HuH-7 (cell line): ENCODE results near the gene FEV.

Experiments used
- DNase-seq: peaks from one replicate; pipeline ENCODE4 v3.0.0; 2011; ENCODE audit warnings: low spot score

FEV gene

DNA sequence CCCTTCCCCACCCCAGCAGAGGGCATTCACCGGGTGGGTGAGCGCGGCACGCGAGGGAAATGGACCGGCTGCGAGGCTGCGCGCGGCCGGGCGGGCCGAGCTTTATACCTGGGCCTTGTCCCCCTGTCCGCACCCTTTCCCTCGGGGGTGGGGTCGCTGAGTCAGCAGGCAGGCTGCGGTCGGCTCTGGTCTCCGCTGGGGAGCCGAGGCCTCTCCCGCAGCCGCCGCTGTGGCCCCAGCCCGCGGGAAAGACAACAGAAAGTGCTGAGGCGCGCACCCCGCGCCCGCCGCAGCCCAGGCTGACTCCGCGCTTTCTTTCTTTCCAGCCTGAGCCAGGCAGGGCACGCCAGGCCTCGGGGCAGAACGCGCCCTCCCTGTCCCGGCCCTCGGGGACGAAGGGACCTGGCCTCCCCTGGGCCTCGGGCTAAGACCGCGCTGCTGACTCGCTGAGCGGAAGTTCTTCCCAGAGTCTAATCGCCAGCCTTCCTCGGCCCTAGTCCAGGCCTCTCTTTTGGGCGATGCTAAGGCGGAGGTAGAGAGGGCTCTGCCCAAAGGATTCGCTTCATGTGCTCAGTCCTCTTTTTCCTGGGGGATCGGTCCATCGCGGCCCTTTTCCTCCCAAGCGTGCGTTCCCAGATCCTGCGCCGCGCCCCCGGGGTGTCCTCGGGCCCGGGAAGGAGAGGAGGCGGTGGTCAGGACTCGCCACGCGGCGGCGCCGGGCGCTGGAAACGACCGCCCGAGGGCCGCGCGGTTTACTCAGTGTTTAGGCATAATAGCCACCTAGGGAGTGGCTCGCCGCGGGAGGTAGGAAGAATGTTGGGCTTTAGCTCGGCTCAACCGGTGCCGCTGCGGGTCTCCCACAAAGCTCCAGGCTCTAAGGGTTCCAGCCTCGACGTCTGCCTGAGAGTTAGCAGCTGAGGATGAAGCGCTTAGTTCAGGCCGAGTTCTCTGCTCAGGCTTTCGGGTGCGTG, 8.6 kb upstream of the FEV start, which contains the start of gene CRYBA2:
Gene CRYBA2, minus strand, starts transcription at position 78 of the 971 bp plus-strand sequence. CDS start 246 bp downstream, outside the sequence.
- no peak for DNase-seq

DNA sequence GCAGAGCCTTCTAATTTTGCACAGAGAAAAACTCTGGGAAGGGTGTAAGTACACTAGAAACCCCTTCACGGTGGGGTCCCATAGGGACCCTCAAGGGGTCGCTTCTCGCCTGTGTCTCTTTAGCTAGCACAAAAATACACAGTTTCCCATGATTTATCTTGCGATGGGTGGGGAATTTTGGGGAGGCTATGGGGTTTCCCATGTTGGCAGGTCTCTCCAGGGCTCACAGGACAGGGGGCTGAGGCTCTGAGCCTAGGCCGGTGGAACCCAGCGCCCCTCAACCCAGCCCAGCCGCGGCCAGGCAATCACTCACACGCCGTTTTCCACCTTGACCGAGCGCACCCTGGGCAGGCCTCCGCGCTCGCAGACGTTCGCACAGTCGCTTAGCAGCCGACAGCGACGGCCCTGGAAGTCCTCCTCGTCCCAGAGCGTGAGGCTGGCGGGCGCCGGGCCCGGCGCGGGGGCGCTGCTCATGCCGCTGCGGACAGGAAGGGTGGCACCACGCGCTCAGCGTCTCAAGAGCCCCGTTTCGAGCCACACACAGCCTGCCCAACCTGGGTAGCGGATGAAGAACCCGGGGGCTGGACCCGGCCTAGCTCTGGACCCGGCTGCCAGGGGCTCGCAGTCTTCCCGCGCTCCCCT, 7.8 kb upstream of the FEV start:
- DNase-seq, result no peak

DNA sequence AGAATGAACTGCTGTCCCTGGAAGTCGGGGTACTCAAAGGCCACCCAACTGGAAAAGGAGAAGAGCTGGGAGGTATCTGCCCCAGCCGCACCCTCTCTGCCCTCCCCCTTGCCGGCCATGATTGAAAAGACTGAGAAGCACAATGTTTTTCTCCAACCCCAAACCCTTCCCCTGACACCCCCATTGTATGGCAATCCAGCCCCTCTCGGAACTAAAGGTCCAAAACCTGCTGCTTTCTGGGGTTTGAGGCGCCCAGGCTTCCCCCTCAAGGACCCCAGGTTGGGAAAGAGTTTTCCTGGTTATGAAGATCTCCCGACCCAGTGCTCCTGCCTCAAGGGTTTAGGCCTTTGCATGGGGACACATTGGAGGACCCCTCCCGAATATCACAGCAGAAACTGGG, 7.2 kb upstream of the FEV start:
- no peak for DNase-seq

DNA sequence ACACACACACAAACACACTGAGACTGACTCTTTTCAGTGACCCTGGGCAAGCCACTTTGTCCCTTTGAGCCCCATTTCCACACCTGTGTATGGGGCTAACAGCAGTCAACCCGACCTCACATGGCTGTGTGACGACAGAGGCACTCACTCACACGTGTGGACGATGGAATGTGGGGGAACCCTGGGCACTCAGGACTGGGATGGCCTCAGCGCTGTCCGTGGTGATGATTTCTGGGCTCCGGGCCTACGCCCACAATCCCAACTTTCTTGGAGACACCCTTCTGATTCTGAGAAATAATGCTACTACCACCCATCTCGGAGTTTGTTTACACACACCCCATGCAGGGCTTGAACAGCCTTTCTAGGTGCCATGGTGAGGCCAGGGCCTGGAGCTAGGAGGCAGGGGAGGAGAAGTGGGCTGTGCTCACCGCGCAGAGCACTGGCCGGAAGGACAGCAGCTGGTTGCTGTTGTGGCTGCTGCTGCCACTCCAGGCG, 6.7 kb upstream of the FEV start:
- DNase-seq, result no peak

DNA sequence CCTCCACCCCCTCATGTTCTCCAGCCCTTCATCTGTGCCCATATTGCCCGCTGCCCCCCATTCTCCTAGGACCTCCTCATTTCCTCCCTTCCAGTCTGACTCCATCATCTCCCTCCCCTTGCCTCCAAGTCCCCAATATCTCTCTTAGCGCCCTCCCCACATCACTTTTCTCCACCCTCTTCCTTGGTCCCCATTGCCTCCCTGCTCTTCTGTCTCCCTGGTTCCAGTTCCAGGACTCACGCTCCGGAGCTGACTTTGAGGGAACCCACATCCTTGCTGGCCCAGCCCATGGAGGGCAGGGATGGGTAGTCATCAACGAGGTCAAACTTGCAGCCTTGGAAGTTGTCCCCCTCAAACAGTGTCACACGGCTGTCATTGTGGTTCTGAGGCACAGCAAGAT, 5.6 kb upstream of the FEV start:
- no peak for DNase-seq

DNA sequence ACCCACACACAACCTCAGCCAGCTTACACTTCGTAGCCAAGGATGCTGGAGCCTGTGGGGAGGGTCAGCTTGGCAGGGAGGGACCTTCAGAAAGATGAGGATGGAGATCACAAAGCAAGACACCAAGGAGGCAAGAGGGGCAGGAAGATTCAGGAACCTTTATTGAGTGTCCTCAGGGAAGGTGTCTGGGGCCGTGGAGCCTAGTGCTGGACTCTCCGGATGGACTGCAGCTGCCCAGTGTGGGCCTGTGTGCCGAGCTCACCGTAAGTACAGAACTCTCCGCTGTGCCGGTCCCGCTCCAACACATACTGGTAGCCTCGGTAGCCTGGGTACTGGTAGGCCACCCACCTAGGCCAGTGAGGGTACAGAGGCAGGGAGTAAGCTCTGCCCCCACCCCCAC, 5.1 kb upstream of the FEV start:
- DNase-seq, result no peak

DNA sequence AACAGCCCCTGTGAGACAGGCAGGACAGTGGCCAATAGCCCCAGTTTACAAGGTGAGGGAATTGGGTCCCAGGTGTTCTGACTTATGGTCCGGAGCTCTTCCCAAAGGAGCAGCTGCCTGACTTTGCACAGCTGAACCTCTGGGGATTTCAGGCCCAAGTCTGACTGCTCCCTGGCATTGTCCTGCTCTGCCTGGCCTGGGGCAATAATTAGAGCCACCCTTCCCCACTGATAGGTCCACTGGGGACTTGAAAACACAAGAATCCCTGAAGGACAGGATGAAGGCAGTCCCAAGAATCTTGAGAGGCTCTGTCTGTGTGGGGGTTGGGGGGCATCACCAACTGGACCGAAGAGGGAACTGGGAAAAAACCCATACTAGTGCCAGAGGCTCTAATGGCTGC, 3.7 kb upstream of the FEV start:
- no peak for DNase-seq

DNA sequence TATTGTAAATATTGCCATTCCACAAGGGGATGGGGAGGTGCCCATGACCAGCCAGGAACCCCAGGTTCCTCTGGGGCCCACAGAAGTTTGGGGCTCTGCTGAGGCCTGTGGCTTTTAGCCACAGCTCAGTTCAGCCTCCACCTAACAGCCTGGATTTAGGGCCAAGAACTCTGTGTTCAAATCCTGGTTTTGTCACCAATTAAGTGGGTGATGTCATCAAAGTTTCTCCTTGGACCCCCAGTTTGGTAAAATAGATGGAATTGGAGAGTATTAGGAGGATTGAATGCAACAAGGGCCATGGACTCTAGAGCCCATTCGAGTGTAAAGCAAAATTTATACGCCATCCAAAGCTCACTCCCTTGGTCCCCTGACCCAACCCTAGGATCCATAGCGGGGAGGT, 3.2 kb upstream of the FEV start:
- no peak for DNase-seq

DNA sequence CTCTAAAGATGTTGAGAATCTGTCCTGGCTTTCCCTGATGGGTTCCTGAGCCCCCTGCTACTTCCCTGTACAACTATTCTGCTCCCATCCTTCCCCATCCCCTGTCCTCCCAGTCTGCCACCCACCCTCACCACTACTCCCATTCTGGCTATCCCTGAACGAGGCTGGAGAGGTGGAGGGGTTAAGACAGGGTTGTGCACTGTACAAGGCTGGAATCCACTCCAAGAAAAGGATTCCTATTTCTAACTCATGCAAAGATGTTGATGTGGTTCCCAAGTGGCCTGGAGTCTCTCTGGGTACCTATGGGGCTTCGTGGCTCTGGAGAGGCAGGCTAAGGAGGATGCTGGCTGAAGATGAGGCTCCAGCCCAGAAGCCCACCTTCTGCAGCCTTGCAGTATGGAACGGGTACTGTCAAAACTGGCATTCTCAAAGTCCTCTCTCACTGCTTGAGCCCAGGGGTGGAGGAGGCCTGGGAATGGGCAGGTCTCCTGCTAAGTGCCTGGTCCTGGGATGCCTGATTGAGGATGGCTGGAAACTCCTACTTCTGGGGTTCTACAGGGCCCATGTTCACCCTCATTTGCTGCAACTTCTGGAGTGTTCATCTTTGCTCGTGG, 1.3 kb upstream of the FEV start:
- no peak for DNase-seq

DNA sequence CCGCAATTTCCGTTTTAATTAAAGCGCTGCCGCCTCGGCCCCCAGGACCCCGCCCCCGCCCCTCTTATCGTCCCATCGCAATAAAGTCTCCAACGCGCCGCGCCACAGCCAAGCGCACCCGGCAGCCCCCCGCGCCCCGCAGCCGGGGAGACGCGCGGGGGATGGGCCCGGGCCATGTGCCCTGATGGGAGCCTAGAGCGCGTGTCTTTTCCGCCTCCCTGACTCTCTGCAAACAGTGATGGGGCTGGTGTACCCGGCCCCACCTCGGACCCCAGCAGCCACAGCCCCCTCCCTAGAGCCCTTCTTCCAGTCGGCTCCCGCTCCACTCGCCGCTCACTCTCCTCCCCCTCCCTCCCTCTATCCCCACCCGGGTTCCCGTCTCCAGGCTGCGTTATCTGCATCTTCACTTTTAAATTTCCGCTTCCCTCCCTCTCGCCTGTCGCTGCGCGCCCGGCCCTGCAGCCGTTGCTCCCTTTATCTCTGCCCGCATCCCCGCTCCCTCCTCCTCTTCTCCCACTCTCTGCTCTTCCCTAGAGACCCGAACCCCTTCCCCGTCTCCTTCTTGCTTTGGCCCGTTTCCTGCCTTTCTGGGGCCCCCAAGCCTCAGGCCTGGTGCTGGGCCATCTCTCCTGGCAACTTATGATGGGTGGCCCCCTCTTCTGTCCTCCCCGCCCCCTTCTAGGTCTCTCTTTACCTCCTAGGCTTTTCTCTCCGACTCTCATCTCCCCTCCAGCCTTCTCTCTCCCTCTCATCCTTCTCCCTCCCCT, 524 bp upstream of the FEV start:
- no peak for DNase-seq

DNA sequence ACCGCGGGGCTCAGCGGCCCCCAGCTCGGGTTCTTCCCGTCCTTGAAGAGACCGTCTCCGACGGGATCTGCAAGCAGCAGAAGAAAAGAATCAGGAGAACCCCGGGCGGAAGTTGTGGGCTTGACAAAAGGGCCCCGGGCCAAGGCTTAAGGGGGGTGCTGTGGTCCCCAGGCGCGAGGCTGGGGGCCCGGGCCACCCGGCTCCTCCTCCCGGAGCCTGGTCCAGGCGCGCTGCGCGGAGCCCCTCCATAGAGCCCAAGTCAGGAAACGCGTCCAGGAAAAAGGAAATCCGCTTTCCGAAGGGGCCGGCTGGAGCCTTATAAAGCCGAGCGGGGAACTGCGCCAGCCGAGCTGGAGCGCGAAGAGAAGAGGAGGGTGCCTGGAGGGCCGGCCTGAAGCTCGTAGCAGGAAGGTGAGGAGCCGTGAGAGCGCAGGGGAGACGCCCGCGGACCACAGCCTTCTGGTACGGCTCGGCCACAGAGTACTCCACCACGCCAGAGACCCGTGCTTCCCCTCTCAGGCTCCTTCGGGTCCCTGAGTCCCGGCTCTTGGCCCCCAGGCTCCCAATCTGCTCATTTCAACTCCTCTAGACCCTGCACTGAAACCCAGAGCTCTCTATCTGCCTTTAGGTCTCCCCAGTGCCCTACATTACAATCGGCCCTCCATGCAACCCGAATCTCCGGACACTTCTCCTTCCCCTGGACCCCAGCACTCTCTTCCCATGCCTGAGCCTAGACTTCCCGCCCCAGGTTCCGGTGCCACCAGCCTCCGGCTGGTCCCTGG, 554 bp downstream of the FEV start:
- DNase-seq, result no peak

DNA sequence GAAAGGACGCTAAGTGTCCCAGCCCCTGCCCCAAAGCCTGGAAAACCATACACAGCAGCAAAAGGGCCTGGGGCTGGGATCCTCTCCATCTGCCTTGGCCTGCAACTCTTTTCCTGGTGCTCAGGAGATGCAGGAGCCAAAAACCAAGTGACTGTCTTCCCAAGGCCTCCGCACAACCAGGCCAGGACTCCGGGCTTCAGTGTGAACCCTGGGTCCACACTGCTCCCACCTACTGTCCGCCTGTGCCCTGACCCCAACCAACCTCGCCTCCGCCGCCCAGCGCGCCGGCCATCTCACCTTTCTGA, 1.1 kb downstream of the FEV start:
- DNase-seq, result no peak

DNA sequence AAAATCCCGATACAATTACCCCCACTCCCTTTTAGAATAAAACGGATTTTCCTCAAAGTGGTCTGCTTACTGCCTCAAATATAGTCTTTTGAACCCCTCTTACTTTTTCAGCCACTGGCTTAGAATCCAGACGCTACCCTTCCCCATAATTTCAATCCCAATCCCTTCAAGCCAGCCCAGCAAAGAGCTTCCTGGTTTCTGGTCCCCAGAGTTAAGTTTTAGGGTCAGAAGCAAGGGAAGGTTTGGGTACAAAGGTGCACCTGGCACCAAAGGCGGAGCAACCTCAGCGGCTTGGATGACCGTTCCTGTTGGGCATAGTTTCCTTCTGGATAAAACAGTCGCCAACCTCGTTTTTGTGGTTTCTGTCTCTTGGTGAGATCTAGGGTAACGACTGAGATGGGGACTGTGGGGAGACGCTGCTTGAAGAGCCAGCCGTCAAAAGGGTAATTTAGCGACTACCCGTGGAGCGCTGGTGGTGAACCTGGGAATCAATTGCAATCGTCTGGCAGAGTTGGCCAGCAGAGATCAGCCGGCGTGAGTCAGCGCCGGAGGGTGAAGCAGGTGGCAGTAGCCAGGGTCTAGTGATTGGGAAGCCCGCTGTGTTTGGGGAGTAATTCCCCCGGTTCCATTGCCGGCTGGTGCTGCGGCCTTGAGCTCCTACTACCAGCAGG, 1.6 kb downstream of the FEV start:
- DNase-seq, result no peak

DNA sequence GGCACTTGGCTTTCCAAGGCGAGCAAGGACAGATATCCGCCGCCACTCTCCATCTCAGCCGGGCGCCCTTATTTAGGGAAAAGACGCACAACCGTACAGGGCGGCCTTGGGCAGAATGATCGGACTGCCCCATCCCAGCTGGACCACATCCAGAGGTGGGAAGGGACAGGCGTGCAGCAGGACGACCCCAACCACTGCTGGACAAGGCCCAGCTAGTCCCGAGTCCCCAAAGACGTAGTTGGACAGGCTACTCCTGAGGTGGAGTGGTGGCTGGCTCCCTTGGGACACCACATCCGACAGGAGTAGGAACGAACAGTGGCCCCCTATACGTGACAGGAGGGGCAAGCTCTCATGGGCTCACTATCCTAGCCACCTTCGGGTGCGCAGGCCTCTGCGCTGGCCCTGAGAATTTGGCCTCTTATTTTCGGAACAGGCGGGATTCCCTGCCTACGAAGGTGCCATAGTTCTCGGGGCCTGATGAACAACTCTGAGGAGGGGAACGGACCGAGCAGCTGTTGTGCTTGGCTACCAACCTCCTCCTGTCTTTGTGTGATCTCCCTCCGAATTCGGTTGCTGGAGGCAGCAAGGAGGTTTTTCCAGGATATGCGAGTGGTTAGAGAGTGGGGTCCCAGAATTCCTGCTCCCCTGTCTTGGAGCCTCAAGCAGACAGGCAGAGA, 2.3 kb downstream of the FEV start:
- DNase-seq, result no peak

DNA sequence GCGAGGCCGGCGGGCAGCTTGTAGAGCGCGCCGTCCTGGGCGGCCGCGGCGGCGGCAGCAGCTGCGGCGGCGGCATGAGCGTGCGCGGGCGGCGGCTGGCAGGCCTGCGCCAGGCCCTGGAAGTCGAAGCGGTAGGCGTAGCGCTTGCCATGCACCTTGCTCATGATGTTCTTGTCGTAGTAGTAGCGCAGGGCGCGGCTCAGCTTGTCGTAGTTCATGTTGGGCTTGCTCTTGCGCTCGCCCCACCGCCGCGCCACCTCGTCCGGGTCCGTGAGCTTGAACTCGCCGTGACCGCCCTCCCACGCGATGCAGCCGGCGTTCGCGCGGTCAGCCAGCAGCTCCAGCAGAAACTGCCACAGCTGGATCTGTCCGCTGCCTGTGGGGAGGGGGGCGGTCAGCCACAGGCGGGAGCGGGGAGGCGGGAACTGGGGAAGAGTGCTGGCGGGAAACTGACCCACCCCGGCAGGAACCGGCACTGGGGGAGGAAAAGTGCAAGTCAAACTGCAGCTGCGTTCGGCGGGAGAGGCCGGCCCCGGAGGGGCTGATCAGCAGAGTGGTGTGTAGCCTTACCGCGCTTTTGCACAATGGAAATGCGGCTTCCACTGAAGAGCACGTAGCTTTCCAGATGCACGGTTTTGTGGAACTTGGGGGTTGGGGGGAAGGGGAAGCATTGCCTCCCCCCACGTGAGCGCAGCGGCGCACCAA, 3.0 kb downstream of the FEV start:
- no peak for DNase-seq

DNA sequence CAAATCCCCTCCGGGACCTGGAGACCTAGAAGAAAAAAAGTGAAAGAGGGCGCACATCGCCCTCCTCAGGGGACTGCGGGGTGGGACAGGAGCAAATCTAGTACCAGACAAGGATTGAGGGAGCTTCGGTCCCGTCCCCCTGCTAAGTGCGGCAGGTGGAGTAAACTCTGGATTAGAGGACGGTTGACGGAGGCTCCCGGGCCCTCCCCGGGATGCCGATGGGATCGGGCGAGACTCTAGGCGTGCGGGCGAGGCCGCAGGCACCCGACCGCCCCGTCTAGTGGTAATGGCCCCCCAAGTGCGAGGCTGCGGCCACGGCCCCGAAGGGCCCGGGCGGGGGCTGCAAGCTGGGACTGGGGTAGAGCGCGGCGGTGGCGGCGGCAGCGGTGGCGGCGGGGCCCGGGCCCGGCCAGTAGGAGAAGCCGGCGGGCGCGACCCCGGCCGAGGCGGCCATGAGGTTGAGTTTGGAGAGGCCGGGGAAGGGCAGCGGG, 3.5 kb downstream of the FEV start:
- DNase-seq, result no peak

DNA sequence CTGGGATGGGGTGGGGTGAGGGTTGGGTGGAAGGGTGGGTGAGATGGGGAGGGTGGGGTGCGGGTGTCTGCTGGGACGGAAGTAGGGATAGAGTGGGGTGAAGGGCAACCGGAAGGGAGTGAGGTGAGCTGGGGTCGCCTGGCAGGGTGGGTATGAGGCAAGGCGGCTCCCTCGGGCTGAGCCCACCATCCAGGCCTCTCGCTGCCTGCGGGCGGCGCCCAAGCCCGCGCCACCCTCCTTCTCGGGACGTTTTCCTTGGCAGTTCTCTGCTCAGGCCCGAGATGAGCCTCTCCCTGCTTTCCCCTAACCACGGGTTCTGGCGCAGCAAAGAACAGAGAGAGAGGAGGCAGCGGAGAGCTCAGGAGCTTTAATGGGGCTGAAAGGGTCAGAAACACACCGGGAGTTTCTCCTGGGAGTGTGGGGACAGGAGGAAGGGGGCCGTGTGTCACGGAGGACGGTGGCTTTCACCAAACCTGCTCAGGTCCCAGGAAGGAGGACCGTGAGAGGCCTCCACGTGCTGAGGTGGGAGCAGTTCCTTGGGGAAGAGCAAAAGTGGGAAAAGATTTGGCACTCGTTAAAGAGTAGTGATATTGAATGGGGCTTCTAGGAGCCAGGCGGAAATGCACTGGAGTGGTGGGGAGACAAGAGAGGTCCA, 4.1 kb downstream of the FEV start:
- DNase-seq, result no peak

DNA sequence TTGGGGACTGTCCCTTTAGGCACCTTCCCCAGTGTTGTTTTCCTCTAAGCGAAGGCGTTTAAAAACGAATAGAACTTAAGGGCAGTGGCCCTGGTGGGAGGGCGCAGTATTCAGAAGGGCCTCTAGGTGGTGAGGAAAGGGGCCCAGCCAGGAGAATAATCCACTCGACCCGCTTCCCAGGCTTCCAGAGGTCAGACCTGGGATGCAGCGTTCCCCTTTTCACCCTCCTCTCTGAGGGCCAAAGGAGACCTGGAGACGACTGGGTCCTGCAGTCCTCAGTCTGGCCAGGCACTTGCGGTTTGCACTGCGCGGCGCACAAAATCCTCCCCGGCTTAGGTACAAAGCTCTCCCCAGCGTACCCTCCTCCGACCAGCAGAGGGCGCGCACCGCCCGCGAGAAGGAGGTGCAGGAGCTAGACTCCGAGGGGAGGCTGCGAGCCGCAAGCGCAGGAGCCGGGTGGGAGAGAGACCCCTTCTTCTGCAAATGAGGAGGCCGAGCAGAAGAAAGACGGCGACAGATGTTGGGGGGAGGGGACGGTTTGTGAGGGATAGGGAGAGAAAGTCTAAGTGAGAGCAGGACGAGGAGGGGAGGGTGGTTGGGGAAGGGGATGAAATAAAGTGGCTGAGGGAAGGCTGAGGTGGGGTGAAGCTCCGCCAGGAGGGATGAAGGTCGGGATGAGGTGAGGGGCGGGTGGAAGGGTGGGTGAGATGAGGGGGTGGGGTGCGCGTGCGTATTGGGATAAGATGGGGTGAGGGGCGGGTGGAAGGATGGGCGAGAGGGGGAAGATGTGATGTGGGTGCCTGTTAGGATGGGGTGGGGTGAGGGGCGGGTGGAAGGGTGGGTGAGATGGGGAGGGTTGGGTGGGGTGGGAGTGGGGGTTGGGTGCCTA, 4.9 kb downstream of the FEV start:
- DNase-seq, result peak; percentile 89
